TTC549 (cell line): ENCODE data around the gene TUBB2B.

Source experiments
- FAIRE-seq: peaks from 2 replicates; lab custom pipeline; 2012; peaks lifted over from hg19 to GRCh38; lab: Jason Lieb, UNC

TUBB2B gene

DNA sequence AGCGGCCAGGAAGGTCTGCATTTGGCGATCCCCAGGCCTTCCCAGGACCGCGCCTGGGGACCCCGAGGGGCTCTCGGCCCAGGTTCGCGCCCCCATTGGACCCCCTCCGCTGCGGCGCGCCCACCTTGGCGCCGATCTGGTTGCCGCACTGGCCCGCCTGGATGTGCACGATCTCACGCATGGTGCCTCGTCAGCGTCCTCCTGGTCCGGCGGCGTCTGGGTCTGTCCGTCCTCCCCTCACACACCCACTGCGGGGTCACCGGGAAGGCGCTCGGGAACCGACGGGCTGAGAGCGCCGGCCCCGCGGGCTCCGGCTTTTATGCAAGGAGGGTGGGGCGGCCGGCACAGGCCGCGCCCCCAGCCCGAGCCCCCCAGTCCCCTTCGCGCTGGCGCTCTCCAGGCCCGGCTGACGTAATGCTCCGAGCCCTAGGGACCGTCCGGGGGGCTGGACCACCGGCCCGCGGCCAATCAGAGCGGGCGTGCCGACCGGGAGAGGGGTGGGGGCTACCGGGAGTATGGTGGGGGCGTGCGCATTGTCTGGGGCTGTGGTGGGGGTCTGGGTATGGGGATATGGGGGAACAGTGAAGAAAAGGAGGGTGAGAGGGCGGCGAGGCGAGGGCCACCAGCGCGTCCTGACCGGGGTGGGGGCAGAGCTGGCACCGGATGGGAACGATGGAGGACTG lies at the start of gene TUBB2B:
TSS of gene TUBB2B (minus strand) at position 291 of the 683 bp plus-strand sequence. CDS start at position 181, 110 bp downstream.
- FAIRE-seq: no peak

DNA sequence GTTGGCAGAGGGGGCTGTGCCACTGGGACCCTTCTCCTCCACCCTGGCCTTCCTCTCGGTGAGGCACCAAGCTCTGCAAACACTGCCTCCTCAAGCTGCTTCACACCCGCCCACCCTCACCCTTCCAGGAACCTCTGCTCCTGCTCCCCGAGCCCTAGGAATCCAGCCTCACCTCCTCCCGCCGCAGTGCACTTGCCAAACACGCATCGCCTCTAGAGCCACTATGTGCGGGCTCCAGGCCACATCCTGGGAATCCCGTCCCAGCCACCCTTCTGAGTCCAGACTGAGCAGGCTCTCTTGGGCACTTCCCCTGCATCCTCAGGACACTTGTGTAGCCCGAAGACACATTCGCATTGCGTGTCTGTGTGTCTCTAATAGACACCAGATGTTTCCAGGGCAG lies 49.8 kb upstream of the TUBB2B start:
- FAIRE-seq: no peak

GRCh38 chr6:3276174-3277167 lies 49.0 kb upstream of the TUBB2B start:
- no peak for FAIRE-seq

DNA sequence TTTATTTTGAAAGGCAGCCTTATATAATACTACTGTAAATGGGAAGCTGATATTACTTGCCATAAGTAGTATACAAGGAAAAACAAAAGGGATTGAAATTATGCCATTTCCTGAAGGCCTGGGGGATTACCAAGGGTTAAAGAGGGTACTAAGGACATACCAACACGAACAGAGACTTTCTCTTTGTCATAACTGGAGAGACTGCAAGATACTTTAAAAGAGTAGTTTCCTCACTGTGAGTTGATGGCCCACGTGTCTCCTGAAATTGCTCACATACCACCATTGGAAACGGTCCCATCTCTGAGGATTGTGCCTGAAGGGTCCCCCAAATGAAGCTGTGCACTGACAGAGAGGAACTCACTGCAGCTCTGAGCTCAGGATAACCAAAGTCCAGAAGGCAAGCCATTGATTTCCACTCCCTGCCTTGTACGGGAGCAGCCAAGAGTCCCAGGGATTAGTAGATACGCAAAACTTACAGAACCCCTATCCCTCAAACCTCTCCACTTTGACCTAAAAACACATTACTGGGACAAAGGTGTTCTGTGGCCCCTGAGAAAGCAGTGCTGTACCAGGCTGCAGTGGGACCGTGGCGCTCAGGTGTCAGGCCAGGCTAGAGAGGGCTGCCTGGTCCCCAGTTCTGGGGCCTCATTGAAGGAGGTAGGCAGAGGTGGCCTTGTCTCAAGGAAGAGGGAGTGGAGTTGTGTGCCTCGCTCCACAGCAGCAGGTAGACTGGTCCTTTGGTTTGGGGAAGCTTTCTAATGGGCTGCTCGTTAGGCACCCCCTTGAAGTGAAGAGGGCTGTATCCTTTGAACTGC lies 46.5 kb upstream of the TUBB2B start:
- no peak for FAIRE-seq

GRCh38 chr6:3272911-3273547 lies 45.6 kb upstream of the TUBB2B start:
- no peak for FAIRE-seq

GRCh38 chr6:3271756-3272155 lies 44.3 kb upstream of the TUBB2B start:
- FAIRE-seq: no peak

DNA sequence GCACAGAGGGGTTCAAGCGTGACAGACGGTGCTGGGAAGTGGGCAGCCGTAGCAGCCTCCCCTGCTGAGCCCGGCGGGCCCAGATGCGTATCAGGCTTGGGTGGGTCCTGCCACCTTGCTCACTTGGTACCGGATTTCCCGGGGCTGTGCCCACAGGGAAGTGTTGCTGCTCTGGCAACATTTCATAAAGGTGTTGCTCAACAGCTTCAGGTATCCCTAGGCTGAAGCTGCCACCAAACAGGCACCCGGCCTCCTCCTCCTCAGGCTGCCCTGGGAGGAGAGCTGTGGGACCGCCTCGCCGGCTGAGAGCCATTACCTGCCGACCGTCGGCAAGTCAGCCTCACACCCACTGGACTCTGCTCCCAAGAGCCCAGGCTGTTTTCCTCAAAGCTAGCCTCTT lies 42.8 kb upstream of the TUBB2B start:
- no peak for FAIRE-seq

- FAIRE-seq: no peak
These were observed 42.0 kb upstream of the TUBB2B start for GRCh38 chr6:3269281-3269975.

DNA sequence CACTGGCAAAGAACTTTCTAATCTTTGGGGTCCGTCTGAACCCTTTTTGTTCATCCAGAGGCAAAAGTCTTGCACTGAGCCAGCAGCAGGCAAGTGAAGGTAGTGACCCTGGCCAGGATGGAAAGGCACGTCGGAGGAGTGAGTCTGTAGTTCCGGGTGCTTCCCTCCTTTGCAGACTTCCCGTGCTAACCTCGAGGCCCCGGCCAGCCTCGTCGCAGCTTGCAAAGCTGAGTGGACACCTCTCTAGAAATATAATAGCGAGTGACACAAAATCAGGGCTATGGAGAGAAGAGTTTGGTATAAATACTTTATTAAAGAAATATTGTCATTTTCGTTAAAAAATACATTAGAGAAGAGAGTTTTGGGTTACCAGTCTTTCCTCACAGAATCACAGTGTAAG lies 41.2 kb upstream of the TUBB2B start:
- FAIRE-seq: no peak

- no peak for FAIRE-seq
These were observed 39.7 kb upstream of the TUBB2B start for GRCh38 chr6:3267162-3267561.

DNA sequence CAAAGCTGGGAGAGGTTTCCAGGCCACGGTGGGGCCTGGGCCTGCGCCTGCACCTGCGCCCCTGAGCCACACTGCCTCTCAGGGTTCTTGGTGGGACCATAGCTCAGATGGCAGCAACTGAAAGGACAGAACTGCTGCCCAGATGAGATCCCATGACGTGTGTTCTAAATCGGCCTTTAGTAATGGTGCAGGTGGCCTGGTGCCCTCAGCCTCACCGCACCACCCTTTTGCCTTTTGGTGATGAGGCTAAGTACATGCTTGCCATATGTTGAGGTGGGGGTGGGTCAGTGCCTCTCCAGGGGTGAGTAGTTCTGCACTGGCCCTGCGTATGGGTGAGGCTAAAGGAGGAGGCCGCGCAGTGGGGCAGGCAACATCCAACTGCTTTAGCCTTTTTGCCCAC lies 38.7 kb upstream of the TUBB2B start:
- no peak for FAIRE-seq

DNA sequence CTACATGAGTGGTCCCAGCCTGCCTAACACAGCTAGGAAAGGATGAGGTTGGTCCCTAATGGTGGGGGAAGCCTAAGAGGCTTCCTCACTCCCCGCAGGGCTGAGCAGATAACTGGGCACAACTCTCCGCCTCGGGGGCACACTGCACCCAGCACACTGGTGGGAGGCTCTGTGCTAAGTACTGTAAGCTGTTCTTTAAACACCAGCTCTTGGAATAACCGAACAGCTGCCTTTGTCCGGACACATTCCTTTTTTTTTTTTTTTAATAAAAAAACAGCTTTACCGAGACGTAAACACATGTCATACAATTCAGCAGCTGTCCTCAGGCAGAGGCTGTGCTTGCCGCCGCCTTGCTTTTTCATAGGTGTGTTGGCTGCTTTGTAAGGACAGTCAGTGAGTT lies 38.2 kb upstream of the TUBB2B start:
- no peak for FAIRE-seq

DNA sequence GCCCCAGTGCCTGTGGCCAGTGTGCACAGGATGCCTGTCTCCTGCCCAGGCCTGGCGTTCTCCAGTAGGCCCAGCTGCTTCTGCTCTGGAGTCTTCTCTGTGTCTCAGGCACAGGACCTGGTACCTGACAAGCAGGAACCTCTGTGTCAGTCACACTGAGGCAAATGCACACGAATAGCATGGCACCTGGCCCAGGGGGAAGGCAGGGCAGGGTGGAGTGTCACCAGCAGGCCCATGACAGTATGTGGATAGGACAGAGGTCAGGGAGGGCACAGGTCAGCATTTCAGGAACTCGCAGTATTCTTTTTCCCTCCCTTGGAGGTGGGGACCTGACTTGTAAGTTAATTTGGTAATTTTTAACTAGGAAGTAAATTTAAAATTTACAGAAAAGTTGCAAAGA lies 36.9 kb upstream of the TUBB2B start:
- FAIRE-seq: no peak

- no peak for FAIRE-seq
These were observed 35.6 kb upstream of the TUBB2B start for GRCh38 chr6:3263096-3263495.

DNA sequence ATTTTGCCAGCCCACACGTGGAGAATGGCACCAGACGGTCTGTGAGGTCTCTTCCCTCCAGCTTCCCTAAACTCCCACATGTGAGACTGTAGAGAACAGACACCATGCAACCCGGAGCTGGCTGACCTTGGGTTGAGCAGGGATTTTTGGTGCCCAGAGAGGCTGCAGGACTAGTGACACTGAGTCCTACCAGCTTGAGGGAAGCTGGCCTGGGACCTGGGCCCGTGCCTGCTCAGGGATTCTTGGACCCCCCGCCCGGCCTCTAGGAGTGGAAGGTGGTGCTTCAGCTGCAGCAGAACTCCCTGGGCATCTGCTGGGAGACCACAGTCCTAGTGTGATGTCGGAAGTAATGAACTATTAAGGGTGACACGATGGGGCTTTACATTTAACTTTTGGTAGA lies 34.5 kb upstream of the TUBB2B start:
- FAIRE-seq: no peak

DNA sequence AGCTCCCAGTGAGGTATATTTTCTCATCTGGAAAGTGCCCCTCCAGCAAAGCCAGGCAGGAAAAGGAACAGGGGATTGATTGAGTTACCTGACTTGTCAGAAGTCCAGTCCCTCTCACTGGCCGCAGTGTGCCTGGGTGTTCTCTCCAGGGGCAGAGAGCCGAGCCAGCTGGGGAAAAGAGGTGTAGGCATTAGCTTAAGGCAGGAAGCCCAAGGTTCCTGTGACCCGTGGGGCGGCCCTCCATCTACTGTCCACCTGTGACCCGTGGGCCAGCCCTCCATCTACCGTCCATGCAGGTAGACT lies 34.0 kb upstream of the TUBB2B start:
- no peak for FAIRE-seq

- no peak for FAIRE-seq
These were observed 33.5 kb upstream of the TUBB2B start for GRCh38 chr6:3260772-3261517.

- FAIRE-seq: no peak
These were observed 32.8 kb upstream of the TUBB2B start for GRCh38 chr6:3260296-3260695.

GRCh38 chr6:3259491-3259958 lies 32.1 kb upstream of the TUBB2B start:
- no peak for FAIRE-seq

DNA sequence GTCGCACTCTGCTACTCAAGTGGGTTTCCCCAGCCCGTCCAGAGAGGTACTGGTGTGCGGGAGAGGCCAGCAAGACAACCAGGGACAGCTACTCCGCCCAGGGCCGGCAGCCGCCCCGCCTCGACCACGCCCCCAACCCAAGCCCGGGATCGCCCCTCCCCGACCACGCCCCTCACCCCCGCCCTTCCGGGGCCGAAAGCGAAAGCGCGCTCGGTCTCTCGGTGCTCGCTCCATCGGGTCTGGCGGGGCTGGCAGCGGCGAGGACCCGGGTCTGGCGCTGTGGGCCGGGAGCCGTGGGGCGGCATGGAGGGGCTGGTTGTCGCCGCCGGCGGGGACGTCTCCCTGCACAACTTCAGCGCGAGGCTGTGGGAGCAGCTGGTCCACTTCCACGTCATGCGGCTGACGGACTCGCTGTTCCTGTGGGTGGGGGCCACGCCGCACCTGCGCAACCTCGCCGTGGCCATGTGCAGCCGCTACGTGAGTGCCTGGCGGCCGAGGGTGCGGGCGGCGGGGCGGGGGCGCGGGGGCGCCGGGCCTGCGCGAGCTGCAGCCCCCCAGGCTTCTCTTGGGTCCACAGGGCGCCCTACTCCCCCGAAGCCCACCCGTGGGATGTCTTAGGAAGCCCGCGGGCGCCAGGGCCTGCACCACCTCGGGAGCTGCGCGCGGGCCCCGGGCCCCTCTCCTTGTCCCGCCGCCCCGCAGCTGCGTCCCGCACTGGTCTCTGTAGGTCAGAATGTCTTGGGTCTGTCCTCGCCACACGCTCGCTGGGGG lies 31.5 kb upstream of the TUBB2B start, which contains the start of gene PSMG4:
TSS of gene PSMG4 (plus strand) at position 228 of the 771 bp plus-strand sequence. CDS start at position 304, 76 bp downstream.
- no peak for FAIRE-seq
